GM12872 (cell line): ENCODE measurements around the gene ANAPC13.

Experiments
- CTCF ChIP-seq: IDR thresholded peaks from 3 replicates; pipeline ENCODE4 v1.5.1; 2011; ENCODE audit warnings: low read depth, mild to moderate bottlenecking, low read length, moderate library complexity; ENCODE audit not compliant: insufficient read depth

Gene ANAPC13

GRCh38 chr3:134482622-134483021, 3.2 kb downstream of the ANAPC13 start:
- no peak for TF ChIP-seq CTCF

DNA sequence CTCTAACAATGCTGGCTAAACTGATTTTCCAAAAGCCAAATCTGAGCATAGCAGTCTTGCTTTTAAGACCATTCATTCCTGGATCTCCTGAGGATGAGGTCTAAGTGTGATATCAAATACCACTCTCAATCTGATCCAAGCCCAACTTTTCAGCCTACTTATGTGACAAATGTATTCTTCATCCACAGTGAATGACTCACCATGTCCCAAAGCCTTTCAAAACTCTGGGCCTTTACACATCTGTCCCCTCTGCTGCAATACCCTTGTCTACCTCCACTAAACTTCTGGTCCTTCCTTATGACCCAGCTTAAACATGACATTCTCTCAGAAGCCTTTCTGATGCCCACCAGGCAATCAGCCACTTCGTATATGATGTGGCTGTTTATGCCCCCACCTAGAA, 4.6 kb downstream of the ANAPC13 start:
- TF ChIP-seq CTCF: no peak; the same call in 2 of the 3 replicates

DNA sequence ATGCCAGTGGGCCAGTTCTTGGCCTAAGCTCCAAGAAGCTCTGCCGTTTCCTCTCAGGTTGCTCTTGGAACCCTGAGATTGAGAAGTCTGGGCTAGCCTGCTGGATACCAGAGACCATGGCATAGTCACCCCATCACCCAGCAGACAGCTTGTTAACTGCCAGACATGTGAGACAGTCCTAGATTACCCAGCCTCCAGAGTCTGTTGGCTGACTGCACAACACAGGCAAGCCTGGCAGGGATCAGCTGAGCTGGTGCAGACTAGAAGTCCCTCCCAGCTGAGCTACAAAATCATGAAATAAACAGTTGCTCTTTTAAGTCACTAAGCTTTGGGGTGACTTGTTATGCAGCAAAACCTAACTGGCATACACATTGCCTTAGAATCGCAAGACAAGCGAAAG, 5.2 kb downstream of the ANAPC13 start:
- TF ChIP-seq CTCF: no peak

GRCh38 chr3:134477938-134478337, 7.8 kb downstream of the ANAPC13 start:
- TF ChIP-seq CTCF: no peak

GRCh38 chr3:134477002-134477401, 8.8 kb downstream of the ANAPC13 start:
- no peak for TF ChIP-seq CTCF

- no peak for TF ChIP-seq CTCF
Observed at GRCh38 chr3:134476306-134476705, 9.5 kb downstream of the ANAPC13 start.

DNA sequence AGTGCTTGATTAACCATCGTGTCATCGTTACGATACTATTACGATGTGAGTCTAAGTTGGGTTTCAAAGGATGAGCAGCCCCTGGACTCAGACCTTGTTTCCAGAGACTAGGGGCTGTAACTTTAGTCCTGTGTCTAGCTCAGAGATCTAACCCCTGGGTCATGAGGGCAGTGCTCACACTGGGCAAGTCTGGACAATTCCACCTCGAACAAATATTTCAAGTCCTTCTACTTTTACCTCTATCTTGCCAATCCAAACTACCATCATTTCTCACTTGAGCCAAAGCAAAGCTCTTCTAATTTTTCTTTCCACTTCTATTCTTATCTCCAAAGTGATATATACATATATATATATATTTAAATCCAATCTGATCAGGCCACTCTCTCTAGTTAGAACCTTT, 10.8 kb downstream of the ANAPC13 start:
- no peak for TF ChIP-seq CTCF

DNA sequence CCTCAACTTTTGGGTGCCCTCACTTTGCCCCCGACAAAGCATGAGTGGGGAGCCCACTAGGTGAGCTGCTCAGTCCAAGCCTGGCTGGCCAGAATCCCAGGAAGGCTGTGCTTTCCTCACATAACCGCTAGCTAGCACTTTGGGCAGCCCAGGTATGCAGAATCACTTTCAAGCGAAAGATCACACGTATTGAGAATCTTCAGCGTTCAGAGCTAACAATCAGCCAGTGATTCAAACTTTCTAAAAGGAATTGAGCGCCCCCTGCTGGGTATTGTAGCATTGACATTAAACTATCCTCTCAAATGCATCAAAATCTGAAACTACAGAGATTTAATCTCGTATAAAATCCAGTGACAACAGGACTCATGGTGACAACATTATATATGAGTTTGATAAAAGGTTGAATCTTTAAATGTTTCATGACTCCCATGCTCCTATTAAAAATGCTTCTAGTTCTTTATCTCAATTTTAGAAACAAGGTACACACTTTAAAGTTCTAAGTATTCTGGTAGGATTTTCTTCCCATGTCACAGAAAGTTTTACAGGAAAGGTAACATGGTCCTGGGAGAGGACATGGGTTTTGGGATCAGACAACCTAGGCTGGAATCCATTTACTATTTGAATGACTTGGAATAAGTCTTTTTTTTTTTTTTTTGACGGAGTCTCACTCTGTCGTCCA, 11.8 kb downstream of the ANAPC13 start:
- TF ChIP-seq CTCF: peak; percentile 67
